Neural crest cell (in vitro differentiated cells): ENCODE data around the gene NHSL1. TPM values are rescaled to one million over a fixed set of nuclear protein-coding genes. Genes with fewer than 3 reads are reported as not detected.

Experiments used
- DNase-seq: peaks from one replicate; pipeline ENCODE4 v3.0.0; 2021; ENCODE audit warnings: low read depth, mixed read lengths, low spot score
- H3K27ac Mint-ChIP-seq: one replicate; pipeline ENCODE4 v1.8.0; 2021; ENCODE audit warnings: mild to moderate bottlenecking, mixed read lengths; ENCODE audit not compliant: unreplicated experiment
- H3K27me3 Mint-ChIP-seq: 2 replicates; pipeline ENCODE4 v1.8.0; 2021; ENCODE audit warnings: low read depth, mild to moderate bottlenecking, mixed read lengths
- H3K36me3 Mint-ChIP-seq: 2 replicates; pipeline ENCODE4 v1.8.0; 2021; ENCODE audit warnings: low read depth, mild to moderate bottlenecking, mixed read lengths
- H3K4me1 Mint-ChIP-seq: 2 replicates; pipeline ENCODE4 v1.8.0; 2021; ENCODE audit warnings: mixed read lengths
- H3K4me3 Mint-ChIP-seq: one replicate; pipeline ENCODE4 v1.8.0; 2021; ENCODE audit warnings: mild to moderate bottlenecking, mixed read lengths
- H3K9me3 Mint-ChIP-seq: 2 replicates; pipeline ENCODE4 v1.8.0; 2021; ENCODE audit warnings: mixed read lengths
- CTCF ChIP-seq: fragments of 200-600 bp; sonication (generic); conservative IDR thresholded peaks from 2 replicates; pipeline ENCODE4 v1.5.0; 2021; ENCODE audit warnings: antibody characterized with exemption, mild to moderate bottlenecking
- total RNA-seq: library from RNA; stranded (reverse); gene quantifications from 2 replicates; pipeline ENCODE4 v1.2.1, GENCODE V29; 2021

The NHSL1 gene
- total RNA-seq, 1 donor from 2014 or later, result 54.7 TPM

- TF ChIP-seq CTCF, result no peak
- H3K36me3 Mint-ChIP-seq, result peaks cover 10% of the 10 kb centered on the region
- H3K4me3 Mint-ChIP-seq, result peak overlapping the region; percentile 2
- peaks cover 58% of the 10 kb centered on the region for H3K4me1 Mint-ChIP-seq
- DNase-seq, result no peak
- H3K27ac Mint-ChIP-seq, result no peak overlapping the region
- no peaks in the 10 kb centered on the region for H3K9me3 Mint-ChIP-seq
- H3K27me3 Mint-ChIP-seq, result no peaks in the 10 kb centered on the region
These were observed 16.5 kb downstream of the NHSL1 start for GRCh38 chr6:138482816-138483215.

- Mint-ChIP-seq H3K27me3 (no peaks in the 10 kb centered on the region), H3K36me3 (peaks cover 14% of the 10 kb centered on the region), H3K4me3 (no peak overlapping the region), H3K4me1 (peaks cover 39% of the 10 kb centered on the region), H3K27ac (no peak overlapping the region), H3K9me3 (no peaks in the 10 kb centered on the region)
- no peak for TF ChIP-seq CTCF
- DNase-seq, result no peak
These were observed 18.9 kb downstream of the NHSL1 start for GRCh38 chr6:138480279-138480949.

DNA sequence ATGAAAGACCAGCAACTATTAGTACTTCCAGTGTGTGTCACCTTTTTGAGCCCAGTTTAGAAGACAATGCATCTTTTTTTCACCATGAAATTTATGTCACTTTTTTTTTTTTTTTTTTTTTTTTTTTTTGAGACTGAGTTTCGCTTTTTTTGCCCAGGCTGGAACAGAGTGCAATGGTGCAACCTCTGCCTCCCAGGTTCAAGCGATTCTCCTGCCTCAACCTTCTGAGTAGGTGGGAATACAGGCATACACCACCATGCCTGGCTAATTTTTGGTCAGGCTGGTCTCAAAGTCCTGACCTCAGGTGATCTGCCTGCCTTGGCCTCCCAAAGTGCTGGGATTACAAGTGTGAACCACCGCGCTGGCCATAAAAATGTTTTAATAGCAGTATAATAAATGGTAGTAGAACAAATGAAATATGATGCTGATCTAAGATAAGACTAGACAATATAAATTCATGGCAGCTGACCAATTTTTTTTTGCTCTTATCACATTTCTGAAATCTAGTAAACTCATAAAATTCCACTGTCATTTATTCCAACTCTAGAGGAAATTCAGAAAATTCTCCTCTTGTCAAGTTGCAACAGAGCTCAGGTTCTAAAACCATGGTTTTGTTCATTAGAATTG lies 21.3 kb downstream of the NHSL1 start:
- H3K4me1 Mint-ChIP-seq, result peaks cover 22% of the 10 kb centered on the region
- H3K27ac Mint-ChIP-seq, result peak overlapping the region; percentile 20
- TF ChIP-seq CTCF, result no peak
- peaks cover 12% of the 10 kb centered on the region for H3K36me3 Mint-ChIP-seq
- no peak overlapping the region for H3K4me3 Mint-ChIP-seq
- no peaks in the 10 kb centered on the region for H3K9me3 Mint-ChIP-seq
- no peak for DNase-seq
- H3K27me3 Mint-ChIP-seq, result no peaks in the 10 kb centered on the region

- no peak for TF ChIP-seq CTCF
- H3K4me3 Mint-ChIP-seq, result no peak overlapping the region
- H3K27me3 Mint-ChIP-seq, result no peaks in the 10 kb centered on the region
These were observed 23.2 kb downstream of the NHSL1 start for GRCh38 chr6:138476116-138476515.

GRCh38 chr6:138473144-138473543 lies 26.1 kb downstream of the NHSL1 start:
- Mint-ChIP-seq H3K27me3 (no peaks in the 10 kb centered on the region), H3K27ac (no peak overlapping the region), H3K4me3 (no peak overlapping the region), H3K36me3 (peaks cover 4% of the 10 kb centered on the region), H3K4me1 (peaks cover 5% of the 10 kb centered on the region), H3K9me3 (no peaks in the 10 kb centered on the region)
- DNase-seq, result no peak
- no peak for TF ChIP-seq CTCF

More at GRCh38 chr6:138476116-138476515, 23.2 kb downstream of the NHSL1 start:
- Mint-ChIP-seq H3K4me1 (peaks cover 22% of the 10 kb centered on the region), H3K36me3 (peaks cover 12% of the 10 kb centered on the region), H3K9me3 (no peaks in the 10 kb centered on the region), H3K27ac (no peak overlapping the region)
- no peak for DNase-seq
